GM12891 (cell line): ENCODE measurements around the gene PAPLN.

ENCODE experiments used
- PAX5 ChIP-seq: IDR thresholded peaks from 2 replicates; pipeline ENCODE4 v1.6.1; 2011; ENCODE audit warnings: low read length, moderate library complexity, mild to moderate bottlenecking; ENCODE audit not compliant: insufficient read depth, severe bottlenecking
- POLR2A ChIP-seq: IDR thresholded peaks from 2 replicates; pipeline ENCODE4 v1.6.1; 2011; ENCODE audit warnings: low read depth, low read length, control low read depth
- POLR2AphosphoS5 ChIP-seq: IDR thresholded peaks from 2 replicates; pipeline ENCODE4 v1.6.1; 2011; ENCODE audit warnings: low read depth, low read length, control low read depth
- SPI1 ChIP-seq: IDR thresholded peaks from 2 replicates; pipeline ENCODE4 v1.6.1; 2011; ENCODE audit warnings: low read depth, low read length, control low read depth
- TAF1 ChIP-seq: IDR thresholded peaks from 2 replicates; pipeline ENCODE4 v1.6.1; 2011; ENCODE audit warnings: low read depth, low read length, control low read depth

DNA sequence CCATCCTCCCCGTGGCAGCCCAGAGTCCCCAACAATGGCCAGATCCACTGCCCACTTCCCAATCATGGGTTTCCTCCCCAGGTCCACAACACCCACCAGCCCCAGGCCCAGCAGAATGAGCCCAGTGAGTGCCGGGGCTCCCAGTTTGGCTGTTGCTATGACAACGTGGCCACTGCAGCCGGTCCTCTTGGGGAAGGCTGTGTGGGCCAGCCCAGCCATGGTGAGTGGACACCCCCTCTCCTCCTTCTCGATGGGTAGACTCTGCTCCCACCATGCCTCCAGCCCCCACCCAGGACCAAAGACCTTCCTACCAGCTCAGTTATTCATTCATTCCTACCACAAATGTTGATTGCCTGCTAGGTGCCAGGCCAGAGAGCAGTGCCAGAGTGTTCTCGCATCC is 23.8 kb downstream of the PAPLN start:
- TF ChIP-seq POLR2A = no peak
- TF ChIP-seq TAF1 = no peak
- TF ChIP-seq PAX5 = no peak
- no peak for TF ChIP-seq SPI1
- TF ChIP-seq POLR2AphosphoS5 = no peak
